GM12878 (cell line): ENCODE data around the gene SCLY. TPM values are rescaled to one million over a fixed set of nuclear protein-coding genes. Genes with fewer than 3 reads are reported as not detected.

Experiments used
- ATAC-seq: fragments of 200-7000 bp; cut with Tn5 transposase; 3 replicates; pipeline ENCODE4 v1.9.1; 2020; ENCODE audit warnings: mild to moderate bottlenecking, moderate library complexity
- BruUV-seq: library from RNA; stranded (reverse); fragments of 400-500 nt; replicated peaks from 2 replicates; lab custom pipeline; 2021; lab: Mats Ljungman, UMichigan
- CTCF ChIA-PET: fragments of 300-600 bp; sonication (Branson Sonifier 250); formaldehyde crosslinking; extraction: SDS; loops from one replicate; lab custom pipeline; 2021; ENCODE audit warnings: inconsistent platforms; lab: Yijun Ruan, JAX
- POLR2A ChIA-PET: fragments of 350-600 bp; formaldehyde crosslinking; extraction: SDS; loops from one replicate; lab custom pipeline; 2021; ENCODE audit warnings: inconsistent platforms; lab: Charles Lee
- RAD21 ChIA-PET: fragments of 300-600 bp; sonication (Branson Sonifier 250); formaldehyde crosslinking; loops from one replicate; lab custom pipeline; 2023; ENCODE audit warnings: antibody characterized with exemption; ENCODE audit not compliant: unreplicated experiment; lab: Charles Lee
- SMC1A ChIA-PET: fragments of 300-600 bp; sonication (Branson Sonifier 250); formaldehyde crosslinking; loops from one replicate; lab custom pipeline; 2023; ENCODE audit not compliant: unreplicated experiment, uncharacterized antibody; lab: Charles Lee
- DNase-seq: peaks from one replicate; pipeline ENCODE4 v3.0.0-alpha.2; 2011; ENCODE audit warnings: low read depth, low spot score
- FAIRE-seq: peaks from 3 replicates; lab custom pipeline; 2011; peaks lifted over from hg19 to GRCh38; lab: Jason Lieb, UNC
- H2AFZ ChIP-seq: 2 replicates; pipeline ENCODE4 v1.6.0; 2011; ENCODE audit warnings: low read depth, low read length, control low read depth; ENCODE audit not compliant: control insufficient read depth
- H3K27ac ChIP-seq: 2 replicates; pipeline ENCODE4 v1.5.1; 2011; ENCODE audit warnings: control low read depth; ENCODE audit not compliant: control insufficient read depth, insufficient read depth
- H3K27me3 ChIP-seq, 2 experiments: replicated peaks in 1 of 2; 2 replicates each; pipeline versions ENCODE4 v1.6.0 to v1.6.1; 2011; ENCODE audit warnings: low read length in 1 of 2; ENCODE audit not compliant: control insufficient read depth in 2 of 2, insufficient read depth in 2 of 2
- H3K36me3 ChIP-seq, 2 experiments: 2 replicates each; pipeline ENCODE4 v1.5.1; 2011; ENCODE audit warnings: low read length in 1 of 2; ENCODE audit not compliant: control insufficient read depth in 2 of 2, insufficient read depth in 2 of 2
- H3K4me1 ChIP-seq: 2 replicates; pipeline ENCODE4 v1.6.1; 2011; ENCODE audit warnings: mild to moderate bottlenecking, low read length, moderate library complexity, mixed read lengths; ENCODE audit not compliant: control insufficient read depth, insufficient read depth
- H3K4me2 ChIP-seq: 2 replicates; pipeline ENCODE4 v1.6.0; 2011; ENCODE audit warnings: control low read depth; ENCODE audit not compliant: control insufficient read depth, insufficient read depth
- H3K4me3 ChIP-seq: fragments of 200-600 bp; sonication (generic); 2 replicates; pipeline ENCODE4 v1.5.1; 2016
- H3K79me2 ChIP-seq: 2 replicates; pipeline ENCODE4 v1.6.0; 2011; ENCODE audit warnings: low read length; ENCODE audit not compliant: control insufficient read depth, insufficient read depth
- H3K9ac ChIP-seq: 2 replicates; pipeline ENCODE4 v1.8.0; 2011; ENCODE audit warnings: low read length, control low read depth, mixed read lengths; ENCODE audit not compliant: control insufficient read depth, insufficient read depth
- H3K9me3 ChIP-seq: replicated peaks from 3 replicates; pipeline ENCODE4 v1.5.1; 2011; ENCODE audit warnings: mild to moderate bottlenecking, low read length; ENCODE audit not compliant: control insufficient read depth, insufficient read depth
- H4K20me1 ChIP-seq: 2 replicates; pipeline ENCODE4 v1.6.0; 2011; ENCODE audit not compliant: control insufficient read depth, insufficient read depth
- BHLHE40 ChIP-seq, 2 experiments: fragments of 450-650 bp in 1 of 2; IDR thresholded peaks; 2 replicates each; pipeline ENCODE4 v1.6.1; 2011 to 2017; ENCODE audit warnings: low read depth in 2 of 2, borderline replicate concordance in 1 of 2, improper control_type of control experiment in 1 of 2, low read length in 1 of 2, mild to moderate bottlenecking in 1 of 2
- BMI1 ChIP-seq: fragments of 450-650 bp; IDR thresholded peaks from 2 replicates; pipeline ENCODE4 v1.6.1; 2016; ENCODE audit warnings: mild to moderate bottlenecking, moderate library complexity, borderline replicate concordance
- CBX3 ChIP-seq: fragments of 200-600 bp; sonication (generic); IDR thresholded peaks from 2 replicates; pipeline ENCODE4 v1.6.1; 2016; ENCODE audit warnings: low read depth, borderline replicate concordance
- EGR1 ChIP-seq, 2 experiments: IDR thresholded peaks; 1 replicate in 1 of 2; 2 replicates in 1 of 2; pipeline ENCODE4 v1.6.1; 2011 to 2012; ENCODE audit warnings: low read depth in 2 of 2, low read length in 2 of 2, borderline replicate concordance in 1 of 2, mild to moderate bottlenecking in 1 of 2, moderate library complexity in 1 of 2
- EZH2 ChIP-seq: IDR thresholded peaks from 2 replicates; pipeline ENCODE4 v1.6.1; 2012; ENCODE audit warnings: low read depth, mild to moderate bottlenecking, control low read depth, inconsistent platforms, low read length, borderline replicate concordance; ENCODE audit not compliant: control insufficient read depth
- GABPA ChIP-seq: IDR thresholded peaks from 2 replicates; pipeline ENCODE4 v1.6.1; 2014; ENCODE audit warnings: antibody characterized with exemption, low read depth, mild to moderate bottlenecking, inconsistent platforms
- HDAC2 ChIP-seq: fragments of 200-600 bp; sonication (generic); IDR thresholded peaks from 2 replicates; pipeline ENCODE4 v1.6.1; 2017
- LARP7 ChIP-seq: fragments of 450-650 bp; IDR thresholded peaks from 2 replicates; pipeline ENCODE4 v1.6.1; 2017; ENCODE audit warnings: mild to moderate bottlenecking
- MEF2B ChIP-seq: fragments of 450-650 bp; IDR thresholded peaks from 2 replicates; pipeline ENCODE4 v1.6.1; 2018; ENCODE audit warnings: mild to moderate bottlenecking, moderate library complexity; ENCODE audit not compliant: partially characterized antibody, poor library complexity, severe bottlenecking
- PAX8 ChIP-seq: fragments of 450-650 bp; IDR thresholded peaks from 2 replicates; pipeline ENCODE4 v1.6.1; 2017; ENCODE audit warnings: mild to moderate bottlenecking, moderate library complexity
- POLR2AphosphoS5 ChIP-seq: IDR thresholded peaks from 2 replicates; pipeline ENCODE4 v1.6.1; 2011; ENCODE audit warnings: mild to moderate bottlenecking, low read length, inconsistent platforms
- RFX5 ChIP-seq: IDR thresholded peaks from 2 replicates; pipeline ENCODE4 v1.6.1; 2011; ENCODE audit warnings: low read depth, low read length, improper control_type of control experiment
- WGBS: methylation state at CpG from one replicate; pipeline ENCODE4 v1.1.6; 2016; ENCODE audit warnings: low lambda C conversion rate; ENCODE audit not compliant: insufficient replicate concordance, insufficient coverage; ENCODE audit errors: missing lambda C conversion rate; 5-methylcytosine and 5-hydroxymethylcytosine counted together
- in situ Hi-C: fragments of 300-500 bp; cut with MboI; formaldehyde crosslinking; loops from 9 replicates; pipeline ENCODE4 v1.14.3; 2018; ENCODE audit warnings: mixed read lengths
- intact Hi-C: fragments of 100-400 bp; cut with micrococcal nuclease; formaldehyde crosslinking; loops from one replicate; pipeline ENCODE4 v1.14.2; 2022; ENCODE audit not compliant: unreplicated experiment
- polyA plus RNA-seq, 11 experiments: library from polyadenylated mRNA; depleted of rRNA in 4 of 11; unstranded in 6 of 11; stranded (reverse) in 5 of 11; fragments of >200 nt; fragmentation: Nextera tagmentation in 4 of 11; fragmentation: Illumina TruSeq in 1 of 11; extraction: Ambion mirVana in 4 of 11; extraction: Trizol in 1 of 11; gene quantifications; 1 replicate in 1 of 11; 2 replicates in 10 of 11; pipeline versions ENCODE4 v1.2.1 to v1.2.3, GENCODE V29; 2011 to 2016; ENCODE audit warnings: inconsistent platforms in 2 of 11, missing spikeins in 2 of 11, low read depth in 1 of 11
- total RNA-seq, 4 experiments: library from RNA; depleted of rRNA in 3 of 4; stranded (reverse); fragments of >200 nt in 3 of 4; fragmentation: Illumina TruSeq in 1 of 4; extraction: Trizol in 1 of 4; gene quantifications; 2 replicates each; pipeline versions ENCODE4 v1.2.1 to v1.2.3, GENCODE V29; 2013 to 2021
- TF ChIP-seq, protein P1 (sequence below): IDR thresholded peaks from 2 replicates; pipeline ENCODE4 v1.6.1; 2011; ENCODE audit warnings: low read depth, mild to moderate bottlenecking, low read length, moderate library complexity, borderline replicate concordance; ENCODE audit errors: extremely low read depth

SCLY gene
- total and polyA plus RNA-seq, 10 of the 15 experiments (the other 5 are each of a cell fraction or from before 2014, with no cell fraction given), result 3.3 to 49.1 (median 32.3) TPM

DNA sequence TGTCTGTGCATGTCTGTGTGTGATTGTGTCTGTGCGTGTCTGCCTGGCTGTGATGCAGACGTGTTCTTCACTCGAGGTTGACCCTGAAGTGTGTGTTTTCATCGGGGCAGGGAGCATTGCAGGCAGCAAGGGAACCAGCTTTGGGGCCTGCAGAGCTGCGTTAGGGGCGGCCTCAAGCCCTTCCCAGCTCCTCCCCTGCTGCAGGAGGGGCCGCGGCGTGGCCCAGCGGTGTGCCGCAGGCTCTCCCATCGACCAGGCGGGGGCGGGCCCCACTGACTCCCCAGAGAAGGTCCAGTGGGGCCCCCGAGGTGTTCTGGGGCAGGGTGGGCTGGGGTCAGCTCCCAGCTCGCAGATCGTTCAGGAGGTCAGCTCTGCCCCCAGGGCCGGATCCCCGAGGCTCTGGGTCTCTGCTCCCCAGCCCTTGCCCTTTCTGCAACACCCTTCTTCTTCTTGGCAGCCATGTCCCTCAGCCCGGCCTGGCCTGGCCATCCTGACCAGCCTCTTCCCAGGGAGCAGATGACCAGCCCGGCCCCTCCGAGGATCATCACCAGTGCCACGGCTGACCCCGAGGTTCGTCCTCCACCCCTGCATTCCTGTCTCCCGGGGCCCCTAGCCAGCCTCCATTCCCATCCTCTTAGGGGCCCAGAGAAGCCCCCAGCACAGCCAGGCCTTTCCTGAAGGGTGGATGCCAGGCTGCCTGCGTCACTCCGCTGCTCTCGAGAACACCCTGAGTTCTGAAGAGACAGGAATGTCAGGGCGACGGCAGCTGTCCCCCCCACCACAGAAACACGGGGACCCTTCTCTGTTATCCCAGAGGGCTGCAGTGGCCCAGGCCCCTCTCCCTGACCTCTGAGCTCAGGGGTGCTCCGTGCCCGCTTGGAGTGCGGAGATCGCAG lies 66.6 kb downstream of the SCLY start:
- H3K36me3 ChIP-seq, result no peaks in the 10 kb centered on the region
- TF ChIP-seq MEF2B (peak; percentile 14), BHLHE40 (IDR thresholded peaks at IDR 0.05; ENCODE audit: borderline replicate concordance in 1 of 2, low read depth in 2 of 2, low read length in 1 of 2) (0 out of 4 replicates have a peak, but pooled peaks of 1 of the 2 experiments have one; percentile 10), PAX8 (no peak)
- no peaks in the 10 kb centered on the region for H3K79me2 ChIP-seq
- WGBS, result 56% methylated on average over 30 of the region's 36 CpGs
- DNase-seq, result no peak
- CTCF ChIA-PET, result interaction anchor here (0.6 kb wide), 1 partner anchor 136 kb away, joined by 3 read pairs; no protein-coding TSS in a partner anchor
- peak; percentile 79 for ATAC-seq
- intact Hi-C loops (no loop called here), in situ Hi-C loops (no loop called here)
- no peak overlapping the region for H3K4me3 ChIP-seq
- H3K4me2 ChIP-seq, result no peak overlapping the region
- no peak for FAIRE-seq
- no peak overlapping the region for H3K27ac ChIP-seq
- peaks cover 4% of the 10 kb centered on the region; the same call in 2 of the 3 replicates for H3K9me3 ChIP-seq
- H2AFZ ChIP-seq, result peak overlapping the region; percentile 16; the same call in 1 of the 2 replicates
- H3K4me1 ChIP-seq, result no peaks in the 10 kb centered on the region
- no TSS peak for BruUV-seq
- no peaks in the 10 kb centered on the region for H3K27me3 ChIP-seq
- RAD21 ChIA-PET, result no interaction called here
- SMC1A ChIA-PET, result interaction anchor here (1.0 kb wide), 1 partner anchor 19 kb away, joined by 3 read pairs; no protein-coding TSS in a partner anchor
- POLR2A ChIA-PET, result interaction anchor here (0.6 kb wide), 1 partner anchor 75 kb away, joined by 3 read pairs; no protein-coding TSS in a partner anchor
- H4K20me1 ChIP-seq, result no peaks in the 10 kb centered on the region
- no peak overlapping the region for H3K9ac ChIP-seq

DNA sequence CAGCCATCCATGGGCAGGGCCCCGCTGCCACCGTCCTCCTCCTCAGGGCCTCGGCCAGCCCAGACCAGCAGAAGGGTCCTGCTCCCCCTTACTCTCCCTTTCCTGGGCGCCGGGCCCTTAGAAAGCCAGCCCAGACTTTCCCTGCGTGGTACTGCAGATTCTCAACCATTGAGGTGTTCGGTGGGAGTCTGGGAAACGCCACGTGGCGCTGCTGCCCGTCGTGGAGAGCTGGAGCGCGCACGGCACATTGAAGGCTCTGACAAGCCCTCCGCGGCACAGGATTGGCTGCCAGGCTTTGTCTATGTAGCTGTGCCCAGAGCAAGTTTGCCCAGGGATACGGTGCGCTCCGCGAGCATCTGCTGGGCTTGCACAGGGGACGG lies 67.2 kb downstream of the SCLY start:
- ATAC-seq, result no peak
- Histone ChIP-seq H3K27me3 (no peaks in the 10 kb centered on the region), H2AFZ (no peak overlapping the region), H3K9ac (no peak overlapping the region), H3K79me2 (no peaks in the 10 kb centered on the region), H3K4me2 (no peak overlapping the region), H3K4me1 (no peaks in the 10 kb centered on the region), H4K20me1 (no peaks in the 10 kb centered on the region), H3K36me3 (no peaks in the 10 kb centered on the region), H3K27ac (no peak overlapping the region), H3K4me3 (no peak overlapping the region), H3K9me3 (peaks cover 4% of the 10 kb centered on the region; the same call in 2 of the 3 replicates)
- in situ Hi-C loops (no loop called here), intact Hi-C loops (no loop called here)
- no peak for DNase-seq
- 94% methylated on average over 22 of the region's 22 CpGs for WGBS
- BruUV-seq, result no TSS peak
- no peak for FAIRE-seq
- ChIA-PET RAD21 (no interaction called here), POLR2A (no interaction called here), CTCF (no interaction called here), SMC1A (no interaction called here)
- TF ChIP-seq CBX3, result no peak
- TF ChIP-seq GABPA, result no peak
- TF ChIP-seq EGR1 (IDR thresholded peaks at IDR 0.05; ENCODE audit: borderline replicate concordance in 1 of 2, low read depth in 2 of 2, low read length in 2 of 2), result no peak
- no peak for TF ChIP-seq LARP7
- TF ChIP-seq, protein P1, sequence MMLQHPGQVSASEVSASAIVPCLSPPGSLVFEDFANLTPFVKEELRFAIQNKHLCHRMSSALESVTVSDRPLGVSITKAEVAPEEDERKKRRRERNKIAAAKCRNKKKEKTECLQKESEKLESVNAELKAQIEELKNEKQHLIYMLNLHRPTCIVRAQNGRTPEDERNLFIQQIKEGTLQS, result no peak
- TF ChIP-seq HDAC2, result no peak
- no peak for TF ChIP-seq EZH2
- TF ChIP-seq RFX5, result no peak
- TF ChIP-seq BMI1, result no peak
- TF ChIP-seq POLR2AphosphoS5, result no peak
